Choroid plexus epithelial cell (primary cell): ENCODE data around the gene FXR1.
"Not testable (repeated sequence)": the region's sequence is repeated elsewhere in the genome, so short reads cannot be mapped to it uniquely, and the experiment has no call there.

ENCODE experiments used
- DNase-seq: peaks from one replicate; pipeline ENCODE4 v3.0.0-alpha.2; 2010; ENCODE audit warnings: low read depth
- H3K4me3 ChIP-seq: 2 replicates; pipeline ENCODE4 v1.5.1; 2011; ENCODE audit warnings: low read depth, mild to moderate bottlenecking, control low read depth, low read length, moderate library complexity
- CTCF ChIP-seq: conservative IDR thresholded peaks from 2 replicates; pipeline ENCODE4 v1.5.1; 2011; ENCODE audit warnings: low read depth, mild to moderate bottlenecking, control low read depth, inconsistent platforms, low read length, moderate library complexity

FXR1 gene

GRCh38 chr3:180912304-180913296 is at the start of gene FXR1:
Gene FXR1 (plus strand): TSS chr3:180912670. CDS start chr3:180912686, 16 bp downstream.
- H3K4me3 ChIP-seq = peak within 1 kb of the TSS; percentile 93
- peak; percentile 82 for DNase-seq
- TF ChIP-seq CTCF = peak; percentile 62

- DNase-seq = peak; percentile 9
- TF ChIP-seq CTCF = no peak
- peak overlapping the region; percentile 24 for H3K4me3 ChIP-seq
Observed at GRCh38 chr3:180870008-180870699, 42.3 kb upstream of the FXR1 start.

- DNase-seq = peak; percentile 4
- H3K4me3 ChIP-seq = no peak overlapping the region
- TF ChIP-seq CTCF = no peak
Observed at GRCh38 chr3:180871901-180872300, 40.6 kb upstream of the FXR1 start.

- H3K4me3 ChIP-seq, DNase-seq: not testable (repeated sequence)
Observed at GRCh38 chr3:180872430-180872829, 40.0 kb upstream of the FXR1 start.

- no peak overlapping the region for H3K4me3 ChIP-seq
- no peak for TF ChIP-seq CTCF
- DNase-seq = no peak
Observed at GRCh38 chr3:180875124-180875698, 37.3 kb upstream of the FXR1 start.

- no peak for TF ChIP-seq CTCF
- DNase-seq = no peak
Observed at GRCh38 chr3:180881065-180881801, 31.2 kb upstream of the FXR1 start.

More at GRCh38 chr3:180881065-180881801, 31.2 kb upstream of the FXR1 start:
- no peak overlapping the region for H3K4me3 ChIP-seq
